OCI-LY1 (cell line): Measurements from ENCODE around the gene PTGS2.
"Not testable (repeated sequence)": the region's sequence is repeated elsewhere in the genome, so short reads cannot be mapped to it uniquely, and the experiment has no call there.

ENCODE experiments used
- H2AFZ ChIP-seq: fragments of 200-600 bp; sonication (generic), shearing (Covaris generic); 2 replicates; pipeline ENCODE4 v1.6.0; 2014; ENCODE audit warnings: antibody characterized with exemption, mild to moderate bottlenecking, low read length
- H3F3A ChIP-seq: fragments of 200-600 bp; sonication (generic), shearing (Covaris generic); 2 replicates; pipeline ENCODE4 v1.6.0; 2014; ENCODE audit warnings: mild to moderate bottlenecking, antibody characterized with exemption, low read length, moderate library complexity; ENCODE audit not compliant: insufficient read depth
- H3K27ac ChIP-seq: fragments of 200-600 bp; sonication (generic); 2 replicates; pipeline ENCODE4 v1.5.1; 2014; ENCODE audit warnings: low read length, mixed run types, mild to moderate bottlenecking, low read depth; ENCODE audit not compliant: poor library complexity, severe bottlenecking
- H3K27me3 ChIP-seq: fragments of 200-600 bp; sonication (generic); 2 replicates; pipeline ENCODE4 v1.6.0; 2014; ENCODE audit warnings: antibody characterized with exemption, mild to moderate bottlenecking, low read length, moderate library complexity; ENCODE audit not compliant: insufficient read depth
- H3K36me3 ChIP-seq: fragments of 200-600 bp; sonication (generic); 2 replicates; pipeline ENCODE4 v1.6.1; 2014; ENCODE audit warnings: mild to moderate bottlenecking, antibody characterized with exemption, low read length, moderate library complexity, mixed read lengths; ENCODE audit not compliant: insufficient read depth
- H3K4me1 ChIP-seq: fragments of 200-600 bp; sonication (generic); 2 replicates; pipeline ENCODE4 v1.5.1; 2014; ENCODE audit warnings: mild to moderate bottlenecking, low read length, moderate library complexity; ENCODE audit not compliant: insufficient read depth, severe bottlenecking
- H3K4me2 ChIP-seq: fragments of 200-600 bp; sonication (generic), shearing (Covaris generic); 2 replicates; pipeline ENCODE4 v1.6.1; 2014; ENCODE audit warnings: low read length
- H3K4me3 ChIP-seq: fragments of 200-600 bp; sonication (generic); 2 replicates; pipeline ENCODE4 v1.5.1; 2014; ENCODE audit warnings: low read length, low read depth, mild to moderate bottlenecking, mixed read lengths; ENCODE audit not compliant: poor library complexity, severe bottlenecking
- H3K79me2 ChIP-seq: fragments of 200-600 bp; shearing (Covaris generic); 2 replicates; pipeline ENCODE4 v1.6.1; 2016; ENCODE audit warnings: mixed run types, low read length, mixed read lengths; ENCODE audit not compliant: insufficient read depth
- H3K9ac ChIP-seq: fragments of 200-600 bp; sonication (generic), shearing (Covaris generic); 2 replicates; pipeline ENCODE4 v1.6.1; 2014; ENCODE audit warnings: mild to moderate bottlenecking, low read length, mixed read lengths
- H3K9me2 ChIP-seq: fragments of 200-600 bp; sonication (generic), shearing (Covaris generic); 2 replicates; pipeline ENCODE4 v1.6.1; 2014; ENCODE audit warnings: low read depth, mild to moderate bottlenecking, low read length, mixed read lengths
- H3K9me3 ChIP-seq: fragments of 200-600 bp; shearing (Covaris generic); 2 replicates; pipeline ENCODE4 v1.6.1; 2014; ENCODE audit warnings: low read length, mixed read lengths
- H4K20me1 ChIP-seq: fragments of 200-600 bp; sonication (generic), shearing (Covaris generic); 2 replicates; pipeline ENCODE4 v1.6.0; 2016; ENCODE audit warnings: mild to moderate bottlenecking, low read length; ENCODE audit not compliant: insufficient read depth
- EZH2 ChIP-seq: fragments of 200-600 bp; sonication (generic), shearing (Covaris generic); IDR thresholded peaks from 2 replicates; pipeline ENCODE4 v1.8.0; 2017; ENCODE audit warnings: borderline replicate concordance, mixed run types, mild to moderate bottlenecking, antibody characterized with exemption, low read length, moderate library complexity, mixed read lengths
- TF ChIP-seq, protein P1 (sequence below): fragments of 200-600 bp; sonication (generic), shearing (Covaris generic); IDR thresholded peaks from 2 replicates; pipeline ENCODE4 v1.5.1; 2017; ENCODE audit warnings: mild to moderate bottlenecking, antibody characterized with exemption, low read length, moderate library complexity, mixed read lengths

PTGS2 gene

DNA sequence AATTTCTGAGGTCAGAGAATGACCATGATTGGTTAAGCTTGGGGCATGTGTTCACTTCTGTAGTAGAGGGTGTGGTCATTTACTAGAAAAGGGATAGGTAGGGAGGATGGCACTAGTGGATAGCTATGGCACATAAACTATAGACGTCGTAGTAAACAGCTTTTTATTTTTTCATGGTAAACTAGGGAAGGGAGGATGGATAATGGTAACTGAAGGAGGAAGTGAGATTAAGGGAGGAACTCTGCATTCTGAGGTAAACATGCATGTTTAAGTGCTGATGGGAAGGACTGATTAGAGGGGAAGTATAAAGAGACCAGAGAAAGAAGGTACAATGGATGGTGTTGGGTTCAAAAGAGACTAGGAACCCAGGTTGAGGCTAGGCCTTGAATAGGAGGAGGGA is 26.9 kb downstream of the PTGS2 start:
- Histone ChIP-seq H3K9me2 (no peaks in the 10 kb centered on the region), H3K27ac (no peak overlapping the region), H4K20me1 (no peaks in the 10 kb centered on the region), H3K36me3 (no peaks in the 10 kb centered on the region), H3K4me1 (no peaks in the 10 kb centered on the region), H3K27me3 (no peaks in the 10 kb centered on the region), H2AFZ (no peak overlapping the region), H3K79me2 (no peaks in the 10 kb centered on the region), H3F3A (no peaks in the 10 kb centered on the region), H3K4me3 (no peak overlapping the region), H3K9ac (no peak overlapping the region), H3K4me2 (no peak overlapping the region), H3K9me3 (no peaks in the 10 kb centered on the region)
- TF ChIP-seq EZH2: no peak
- TF ChIP-seq, protein P1, sequence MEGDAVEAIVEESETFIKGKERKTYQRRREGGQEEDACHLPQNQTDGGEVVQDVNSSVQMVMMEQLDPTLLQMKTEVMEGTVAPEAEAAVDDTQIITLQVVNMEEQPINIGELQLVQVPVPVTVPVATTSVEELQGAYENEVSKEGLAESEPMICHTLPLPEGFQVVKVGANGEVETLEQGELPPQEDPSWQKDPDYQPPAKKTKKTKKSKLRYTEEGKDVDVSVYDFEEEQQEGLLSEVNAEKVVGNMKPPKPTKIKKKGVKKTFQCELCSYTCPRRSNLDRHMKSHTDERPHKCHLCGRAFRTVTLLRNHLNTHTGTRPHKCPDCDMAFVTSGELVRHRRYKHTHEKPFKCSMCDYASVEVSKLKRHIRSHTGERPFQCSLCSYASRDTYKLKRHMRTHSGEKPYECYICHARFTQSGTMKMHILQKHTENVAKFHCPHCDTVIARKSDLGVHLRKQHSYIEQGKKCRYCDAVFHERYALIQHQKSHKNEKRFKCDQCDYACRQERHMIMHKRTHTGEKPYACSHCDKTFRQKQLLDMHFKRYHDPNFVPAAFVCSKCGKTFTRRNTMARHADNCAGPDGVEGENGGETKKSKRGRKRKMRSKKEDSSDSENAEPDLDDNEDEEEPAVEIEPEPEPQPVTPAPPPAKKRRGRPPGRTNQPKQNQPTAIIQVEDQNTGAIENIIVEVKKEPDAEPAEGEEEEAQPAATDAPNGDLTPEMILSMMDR: no peak

DNA sequence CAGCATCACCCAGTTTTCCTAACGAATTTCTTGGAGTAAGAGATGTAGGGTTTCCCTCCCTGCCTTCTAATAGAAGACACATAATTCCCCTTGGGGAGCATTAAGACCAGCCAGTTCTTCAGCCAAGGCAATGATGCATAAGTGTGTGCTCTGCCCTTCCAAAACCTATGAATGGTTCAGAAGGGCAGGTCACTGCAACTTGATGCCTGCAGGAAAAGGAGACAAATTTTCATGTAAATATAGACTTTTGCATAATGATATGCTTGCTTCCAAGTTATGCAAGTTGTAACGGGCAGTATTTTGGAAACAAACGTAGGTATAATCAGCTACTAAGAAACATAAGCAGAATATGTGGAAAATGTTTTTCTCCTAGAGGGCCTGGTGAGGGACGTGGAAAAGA is 31.6 kb downstream of the PTGS2 start:
- Histone ChIP-seq H3K4me3 (no peak overlapping the region), H4K20me1 (no peaks in the 10 kb centered on the region)

DNA sequence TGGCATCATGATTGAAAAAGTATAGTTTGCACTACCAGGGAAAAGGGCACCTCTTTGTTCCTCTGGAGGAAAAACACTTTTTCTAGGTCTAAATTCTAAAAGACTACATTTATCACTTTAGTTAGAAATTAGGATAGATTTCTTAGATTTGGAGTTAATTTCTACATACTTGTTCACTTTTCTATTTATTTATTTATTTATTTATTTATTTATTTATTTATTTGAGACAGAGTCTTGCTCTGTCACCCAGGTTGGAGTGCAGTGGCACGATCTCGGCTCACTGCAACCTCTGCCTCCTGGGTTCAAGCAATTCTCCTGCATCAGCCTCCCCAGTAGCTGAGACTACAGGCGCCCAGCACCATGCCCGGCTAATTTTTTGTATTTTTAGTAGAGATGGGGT is 32.2 kb downstream of the PTGS2 start:
- not testable (repeated sequence) for H3K9me3 ChIP-seq, H2AFZ ChIP-seq, H3F3A ChIP-seq, H3K27ac ChIP-seq, H4K20me1 ChIP-seq, H3K4me2 ChIP-seq, H3K36me3 ChIP-seq, H3K4me3 ChIP-seq, H3K9me2 ChIP-seq, H3K4me1 ChIP-seq, H3K9ac ChIP-seq, H3K27me3 ChIP-seq, H3K79me2 ChIP-seq

More for the DNA sequence above, 31.6 kb downstream of the PTGS2 start:
- Histone ChIP-seq H3K9ac (no peak overlapping the region), H3K4me2 (no peak overlapping the region), H2AFZ (no peak overlapping the region), H3K9me2 (no peaks in the 10 kb centered on the region), H3K4me1 (no peaks in the 10 kb centered on the region), H3K36me3 (no peaks in the 10 kb centered on the region), H3K27ac (no peak overlapping the region), H3F3A (no peaks in the 10 kb centered on the region), H3K9me3 (no peaks in the 10 kb centered on the region), H3K79me2 (no peaks in the 10 kb centered on the region), H3K27me3 (no peaks in the 10 kb centered on the region)
- TF ChIP-seq, protein P1: no peak
- TF ChIP-seq EZH2: no peak

DNA sequence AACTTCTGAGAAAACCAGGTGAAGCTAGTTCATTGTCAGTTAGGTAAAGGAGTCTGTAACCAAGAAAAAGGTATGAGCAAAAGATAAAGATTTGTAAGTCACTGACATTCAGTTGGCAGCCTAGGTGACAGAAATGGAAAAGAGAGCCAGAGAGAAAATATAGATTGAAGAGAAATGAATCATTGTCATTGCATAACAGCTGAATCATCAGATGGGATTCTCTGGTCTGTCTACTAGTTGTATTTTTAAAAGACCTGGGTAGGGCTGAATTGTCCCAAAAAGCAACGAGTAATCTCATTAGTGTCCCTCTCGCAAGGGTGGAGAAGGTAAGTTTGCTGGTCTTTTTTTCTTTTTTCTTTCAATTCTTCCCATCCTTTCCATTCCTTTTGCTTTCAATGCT is 36.6 kb downstream of the PTGS2 start:
- Histone ChIP-seq H3K9me2 (no peaks in the 10 kb centered on the region), H3K4me3 (no peak overlapping the region), H3K27ac (no peak overlapping the region)

DNA sequence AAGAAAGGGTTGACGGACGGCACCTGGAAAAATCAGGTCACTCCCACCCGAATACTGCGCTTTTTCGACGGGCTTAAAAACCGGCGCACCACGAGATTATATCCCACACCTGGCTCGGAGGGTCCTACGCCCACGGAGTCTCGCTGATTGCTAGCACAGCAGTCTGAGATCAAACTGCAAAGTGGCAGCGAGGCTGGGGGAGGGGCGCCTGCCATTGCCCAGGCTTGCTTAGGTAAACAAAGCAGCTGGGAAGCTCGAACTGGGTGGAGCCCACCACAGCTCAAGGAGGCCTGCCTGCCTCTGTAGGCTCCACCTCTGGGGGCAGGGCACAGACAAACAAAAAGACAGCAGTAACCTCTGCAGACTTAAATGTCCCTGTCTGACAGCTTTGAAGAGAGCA is 42.7 kb downstream of the PTGS2 start:
- H3K4me3 ChIP-seq: not testable (repeated sequence)

More for the DNA sequence above, 36.6 kb downstream of the PTGS2 start:
- H2AFZ ChIP-seq: no peak overlapping the region
- no peaks in the 10 kb centered on the region for H3K79me2 ChIP-seq
- no peaks in the 10 kb centered on the region for H3F3A ChIP-seq
- no peak overlapping the region for H3K9ac ChIP-seq
- H3K36me3 ChIP-seq: no peaks in the 10 kb centered on the region
- H4K20me1 ChIP-seq: no peaks in the 10 kb centered on the region
- no peak overlapping the region for H3K4me2 ChIP-seq
- no peaks in the 10 kb centered on the region for H3K9me3 ChIP-seq
- no peaks in the 10 kb centered on the region for H3K27me3 ChIP-seq
- TF ChIP-seq, protein P1: no peak
- TF ChIP-seq EZH2: no peak
- H3K4me1 ChIP-seq: no peaks in the 10 kb centered on the region

More for the DNA sequence above, 42.7 kb downstream of the PTGS2 start:
- H3K9ac ChIP-seq, H3K27ac ChIP-seq, H3K9me2 ChIP-seq, H3K27me3 ChIP-seq, H3K9me3 ChIP-seq, H3K36me3 ChIP-seq, H3F3A ChIP-seq, H3K4me1 ChIP-seq, H3K79me2 ChIP-seq, H4K20me1 ChIP-seq, H3K4me2 ChIP-seq, H2AFZ ChIP-seq: not testable (repeated sequence)
